HL-60 (cell line): ENCODE results near the gene CDK8.

Experiments used
- DNase-seq, 2 experiments: peaks; one replicate each; pipeline ENCODE4 v3.0.0-alpha.2; 2010 to 2020; ENCODE audit warnings: low read depth in 1 of 2, low spot score in 1 of 2
- H3K27ac ChIP-seq: fragments of 250-450 bp; sonication (Bioruptor Pico); replicated peaks from 2 replicates; pipeline ENCODE4 v1.5.1; 2020; ENCODE audit warnings: mild to moderate bottlenecking, moderate library complexity
- H3K27me3 ChIP-seq: fragments of 250-450 bp; sonication (Bioruptor Pico); 2 replicates; pipeline ENCODE4 v1.5.1; 2021; ENCODE audit warnings: mild to moderate bottlenecking, moderate library complexity; ENCODE audit not compliant: insufficient read depth, poor library complexity, severe bottlenecking
- H3K4me3 ChIP-seq: replicated peaks from 2 replicates; pipeline ENCODE4 v1.5.1; 2011; ENCODE audit warnings: mild to moderate bottlenecking, control low read depth, low read length; ENCODE audit not compliant: insufficient read depth
- GABPA ChIP-seq: IDR thresholded peaks from 2 replicates; pipeline ENCODE4 v1.6.1; 2012; ENCODE audit warnings: low read depth
- POLR2AphosphoS5 ChIP-seq: IDR thresholded peaks from 2 replicates; pipeline ENCODE4 v1.6.1; 2012; ENCODE audit warnings: low read depth
- REST ChIP-seq: IDR thresholded peaks from 2 replicates; pipeline ENCODE4 v1.6.1; 2012; ENCODE audit warnings: low read depth; ENCODE audit not compliant: insufficient replicate concordance
- SPI1 ChIP-seq: IDR thresholded peaks from 2 replicates; pipeline ENCODE4 v1.6.1; 2012; ENCODE audit warnings: low read depth, mild to moderate bottlenecking, borderline replicate concordance
- TF ChIP-seq, protein P1 (sequence below): IDR thresholded peaks from one replicate; pipeline ENCODE4 v1.5.1; 2011; ENCODE audit warnings: low read length, control low read depth, inconsistent platforms; ENCODE audit not compliant: insufficient read depth

Gene CDK8

DNA sequence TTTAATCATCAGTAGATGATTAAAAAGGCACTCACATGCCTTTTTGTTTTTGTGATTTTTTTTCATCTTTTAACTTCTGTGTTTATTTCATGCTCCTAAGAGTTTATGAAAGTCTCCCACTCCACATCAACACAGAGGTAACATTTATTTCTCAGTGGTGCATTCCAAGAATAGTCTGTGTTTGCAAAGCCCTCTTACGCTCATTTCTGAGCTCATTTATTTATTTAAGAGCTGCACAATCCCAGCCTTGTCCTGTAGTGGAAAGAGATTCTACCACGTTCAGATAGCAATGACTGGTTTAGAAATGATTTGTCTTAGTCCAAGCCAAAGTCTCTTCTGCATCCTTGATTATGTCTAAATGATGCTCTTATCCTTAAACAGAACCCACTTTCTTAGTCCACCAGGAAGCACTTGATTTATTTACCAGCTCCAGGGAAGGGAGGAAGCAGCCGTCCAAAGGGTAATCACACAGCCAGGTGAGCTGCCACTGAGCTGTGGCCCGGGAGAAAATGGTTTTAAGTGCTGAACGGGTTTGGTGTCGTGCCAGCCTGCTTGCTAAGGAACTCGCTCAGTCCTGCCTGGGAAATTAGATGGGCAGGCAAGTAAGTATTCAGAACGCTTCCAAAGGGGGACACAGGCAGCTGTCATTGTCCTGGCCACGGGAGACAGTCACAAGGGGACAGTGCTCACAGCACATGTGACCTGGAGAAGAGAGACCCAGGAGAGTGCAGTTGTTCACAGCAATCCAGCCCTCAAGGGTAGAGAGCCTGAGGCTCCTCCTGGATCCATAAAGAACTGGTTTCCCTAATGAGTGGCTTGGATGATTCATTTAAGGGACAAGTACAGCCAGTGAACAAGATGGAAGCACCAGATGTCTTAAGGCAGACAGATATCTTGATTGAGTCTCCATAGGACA is 171.8 kb downstream of the CDK8 start:
- Histone ChIP-seq H3K27ac (no peak overlapping the region), H3K27me3 (no peaks in the 10 kb centered on the region), H3K4me3 (no peak overlapping the region)
- TF ChIP-seq GABPA, result no peak
- no peak for TF ChIP-seq SPI1
- TF ChIP-seq, protein P1, sequence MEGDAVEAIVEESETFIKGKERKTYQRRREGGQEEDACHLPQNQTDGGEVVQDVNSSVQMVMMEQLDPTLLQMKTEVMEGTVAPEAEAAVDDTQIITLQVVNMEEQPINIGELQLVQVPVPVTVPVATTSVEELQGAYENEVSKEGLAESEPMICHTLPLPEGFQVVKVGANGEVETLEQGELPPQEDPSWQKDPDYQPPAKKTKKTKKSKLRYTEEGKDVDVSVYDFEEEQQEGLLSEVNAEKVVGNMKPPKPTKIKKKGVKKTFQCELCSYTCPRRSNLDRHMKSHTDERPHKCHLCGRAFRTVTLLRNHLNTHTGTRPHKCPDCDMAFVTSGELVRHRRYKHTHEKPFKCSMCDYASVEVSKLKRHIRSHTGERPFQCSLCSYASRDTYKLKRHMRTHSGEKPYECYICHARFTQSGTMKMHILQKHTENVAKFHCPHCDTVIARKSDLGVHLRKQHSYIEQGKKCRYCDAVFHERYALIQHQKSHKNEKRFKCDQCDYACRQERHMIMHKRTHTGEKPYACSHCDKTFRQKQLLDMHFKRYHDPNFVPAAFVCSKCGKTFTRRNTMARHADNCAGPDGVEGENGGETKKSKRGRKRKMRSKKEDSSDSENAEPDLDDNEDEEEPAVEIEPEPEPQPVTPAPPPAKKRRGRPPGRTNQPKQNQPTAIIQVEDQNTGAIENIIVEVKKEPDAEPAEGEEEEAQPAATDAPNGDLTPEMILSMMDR, result no peak
- no peak for TF ChIP-seq REST
- no peak for TF ChIP-seq POLR2AphosphoS5
- DNase-seq, result no peak

DNA sequence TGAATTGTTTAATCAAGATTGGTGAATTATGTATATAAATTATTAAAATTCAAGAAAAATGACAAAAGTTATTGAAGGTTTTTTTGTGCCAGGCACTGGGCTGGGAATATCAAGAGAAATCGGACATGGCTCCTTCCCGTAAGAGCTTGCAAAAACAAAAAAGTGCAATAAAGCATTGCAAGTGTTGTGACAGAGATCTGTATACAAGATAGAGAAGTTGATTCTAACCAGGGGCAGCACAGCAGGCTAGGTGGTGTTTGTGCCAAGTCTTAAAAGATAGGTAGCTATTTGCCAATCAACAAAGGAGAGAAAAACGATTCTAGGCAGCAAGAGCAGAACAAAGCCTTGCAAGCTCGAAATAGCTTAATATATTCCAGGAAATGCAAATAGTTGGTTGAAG is 179.8 kb downstream of the CDK8 start:
- Histone ChIP-seq H3K27ac (no peak overlapping the region), H3K27me3 (no peaks in the 10 kb centered on the region), H3K4me3 (no peak overlapping the region)
- no peak for TF ChIP-seq GABPA
- TF ChIP-seq REST, result no peak
- TF ChIP-seq, protein P1, result no peak
- no peak for TF ChIP-seq SPI1
- TF ChIP-seq POLR2AphosphoS5, result no peak
- DNase-seq, result no peak

DNA sequence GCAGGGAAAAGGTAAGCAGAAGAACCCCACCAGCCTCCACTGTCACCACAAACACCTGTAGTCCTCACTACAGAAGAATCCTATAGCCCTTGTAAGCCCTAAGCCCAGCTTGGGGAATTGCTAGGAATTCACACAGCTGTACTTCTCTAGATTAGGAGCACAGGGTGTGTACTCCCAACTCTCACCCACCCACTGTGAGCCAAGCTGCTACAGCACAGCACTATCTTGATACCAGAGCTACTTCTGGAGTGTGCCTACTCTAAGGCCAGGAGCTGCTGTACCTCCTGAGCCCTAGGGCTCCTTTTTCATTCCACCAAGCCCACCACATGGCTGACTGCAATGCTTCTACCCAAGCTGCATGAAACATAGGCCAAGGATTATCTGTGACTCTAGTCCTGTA is 181.2 kb downstream of the CDK8 start:
- Histone ChIP-seq H3K27me3 (no peaks in the 10 kb centered on the region), H3K4me3 (no peak overlapping the region), H3K27ac (no peak overlapping the region)
- TF ChIP-seq SPI1 (no peak), POLR2AphosphoS5 (no peak), REST (no peak)
- TF ChIP-seq, protein P1, result no peak
- DNase-seq, result no peak
